Prostate gland (tissue), 2 donors: ENCODE results near the gene SIM1.

Experiments used
- CTCF ChIP-seq, 4 experiments: fragments of 200-600 bp in 2 of 4; fragments of 450-650 bp in 2 of 4; sonication (generic) in 2 of 4; IDR thresholded peaks; 1 replicate in 3 of 4; 2 replicates in 1 of 4; pipeline ENCODE4 v1.5.1; 2016 to 2019; ENCODE audit warnings: antibody characterized with exemption in 4 of 4, mild to moderate bottlenecking in 2 of 4, moderate library complexity in 2 of 4
- POLR2AphosphoS5 ChIP-seq: sonication (generic); formaldehyde crosslinking; IDR thresholded peaks from one replicate; pipeline ENCODE4 v1.6.1; 2017; ENCODE audit warnings: antibody characterized with exemption

- no peak for TF ChIP-seq POLR2AphosphoS5
- TF ChIP-seq CTCF (IDR thresholded peaks at IDR 0.05) = no peak
Measured at GRCh38 chr6:100464903-100465700, at the start of gene SIM1.
